HEK293 (cell line): ENCODE data around the gene IGSF9.

Source experiments
- CTCF ChIA-PET: fragments of 350-600 bp; formaldehyde crosslinking; extraction: SDS; loops from one replicate; lab custom pipeline; 2021; ENCODE audit warnings: antibody characterized with exemption; lab: Yijun Ruan, JAX
- POLR2A ChIA-PET: fragments of 300-600 bp; formaldehyde crosslinking; extraction: SDS; loops from one replicate; lab custom pipeline; 2020; ENCODE audit warnings: antibody characterized with exemption, inconsistent platforms; lab: Yijun Ruan, JAX
- H3K27ac ChIP-seq: fragments of 200-500 bp; sonication (Bioruptor generic); 2 replicates; pipeline ENCODE4 v1.5.1; 2014; ENCODE audit warnings: low read depth, low read length, control low read depth, inconsistent platforms; ENCODE audit errors: extremely low read depth
- H3K36me3 ChIP-seq, 2 experiments: fragments of 200-500 bp in 1 of 2; sonication (Bioruptor generic) in 1 of 2; 1 replicate in 1 of 2; 2 replicates in 1 of 2; pipeline ENCODE4 v1.5.1; 2014 to 2017; ENCODE audit warnings: inconsistent platforms in 2 of 2, low read length in 2 of 2; ENCODE audit not compliant: control insufficient read depth in 2 of 2, insufficient read depth in 1 of 2
- H3K4me1 ChIP-seq: fragments of 200-500 bp; sonication (Bioruptor generic); 2 replicates; pipeline ENCODE4 v1.5.1; 2014; ENCODE audit warnings: mild to moderate bottlenecking, low read length, inconsistent platforms; ENCODE audit not compliant: control insufficient read depth, insufficient read depth
- H3K4me3 ChIP-seq: 2 replicates; pipeline ENCODE4 v1.5.1; 2011; ENCODE audit warnings: low read depth, mild to moderate bottlenecking, control low read depth, low read length, moderate library complexity
- H3K9me3 ChIP-seq: fragments of 200-500 bp; sonication (Bioruptor generic); 2 replicates; pipeline ENCODE4 v1.5.1; 2014; ENCODE audit warnings: low read depth, low read length, inconsistent platforms; ENCODE audit not compliant: control insufficient read depth, insufficient read depth
- GLIS1 ChIP-seq: fragments of 450-650 bp; formaldehyde crosslinking; IDR thresholded peaks from 2 replicates; pipeline ENCODE4 v1.5.1; 2016; ENCODE audit warnings: missing biosample characterization, missing genetic modification characterization
- MEIS1 ChIP-seq: sonication (generic); formaldehyde crosslinking; IDR thresholded peaks from 2 replicates; pipeline ENCODE4 v1.8.1; 2022; ENCODE audit warnings: missing genetic modification reagents, mild to moderate bottlenecking, borderline replicate concordance
- PRDM1 ChIP-seq: fragments of 450-650 bp; formaldehyde crosslinking; IDR thresholded peaks from 2 replicates; pipeline ENCODE4; 2016; ENCODE audit warnings: missing biosample characterization, missing genetic modification characterization
- PRDM6 ChIP-seq: fragments of 450-650 bp; formaldehyde crosslinking; IDR thresholded peaks from 2 replicates; pipeline ENCODE4 v1.5.1; 2017; ENCODE audit warnings: missing biosample characterization, missing genetic modification characterization
- ZBTB11 ChIP-seq: fragments of 450-650 bp; formaldehyde crosslinking; conservative IDR thresholded peaks from 2 replicates; pipeline ENCODE4 v1.5.1; 2016; ENCODE audit warnings: low read depth, missing biosample characterization, missing genetic modification characterization
- ZNF184 ChIP-seq: fragments of 450-650 bp; IDR thresholded peaks from 2 replicates; pipeline ENCODE4 v1.5.1; 2018; ENCODE audit warnings: missing biosample characterization, mild to moderate bottlenecking, missing genetic modification characterization
- ZNF26 ChIP-seq: fragments of 450-650 bp; formaldehyde crosslinking; IDR thresholded peaks from 2 replicates; pipeline ENCODE4 v1.5.1; 2016; ENCODE audit warnings: missing biosample characterization, missing genetic modification characterization
- ZNF311 ChIP-seq: fragments of 450-650 bp; formaldehyde crosslinking; IDR thresholded peaks from 2 replicates; pipeline ENCODE4 v1.5.1; 2017; ENCODE audit warnings: missing biosample characterization, missing genetic modification characterization, borderline replicate concordance
- ZNF324 ChIP-seq: fragments of 450-650 bp; formaldehyde crosslinking; IDR thresholded peaks from 2 replicates; pipeline ENCODE4 v1.5.1; 2016; ENCODE audit warnings: missing biosample characterization, missing genetic modification characterization
- ZNF473 ChIP-seq: fragments of 450-650 bp; formaldehyde crosslinking; IDR thresholded peaks from 2 replicates; pipeline ENCODE4 v1.5.1; 2017; ENCODE audit warnings: missing biosample characterization, missing genetic modification characterization
- ZNF48 ChIP-seq: fragments of 450-650 bp; formaldehyde crosslinking; IDR thresholded peaks from 2 replicates; pipeline ENCODE4 v1.5.1; 2016; ENCODE audit warnings: missing biosample characterization, missing genetic modification characterization
- ZNF529 ChIP-seq: fragments of 450-650 bp; formaldehyde crosslinking; IDR thresholded peaks from 2 replicates; pipeline ENCODE4 v1.5.1; 2017; ENCODE audit warnings: missing genetic modification characterization, missing biosample characterization; ENCODE audit not compliant: insufficient replicate concordance
- ZNF571 ChIP-seq: fragments of 450-650 bp; formaldehyde crosslinking; IDR thresholded peaks from 2 replicates; pipeline ENCODE4 v1.5.0; 2017; ENCODE audit warnings: missing biosample characterization, missing genetic modification characterization
- ZNF701 ChIP-seq: fragments of 450-650 bp; formaldehyde crosslinking; IDR thresholded peaks from 2 replicates; pipeline ENCODE4 v1.5.1; 2016; ENCODE audit warnings: missing biosample characterization, missing genetic modification characterization
- TF ChIP-seq, protein P1 (sequence below): fragments of 450-650 bp; formaldehyde crosslinking; IDR thresholded peaks from 2 replicates; pipeline ENCODE4 v1.5.1; 2016; ENCODE audit warnings: missing biosample characterization, missing genetic modification characterization
- TF ChIP-seq, protein P2 (sequence below): fragments of 450-650 bp; formaldehyde crosslinking; IDR thresholded peaks from 2 replicates; pipeline ENCODE4 v1.5.1; 2016; ENCODE audit warnings: missing biosample characterization, missing genetic modification characterization
- TF ChIP-seq, protein P3 (sequence below): fragments of 450-650 bp; formaldehyde crosslinking; IDR thresholded peaks from 2 replicates; pipeline ENCODE4 v1.5.1; 2016; ENCODE audit warnings: missing biosample characterization, missing genetic modification characterization

IGSF9 gene

GRCh38 chr1:159991513-159991912 is 46.1 kb upstream of the IGSF9 start:
- ChIA-PET CTCF (interaction anchor here (0.6 to 3.6 kb wide), 3 partner anchors 16 to 99 kb away, joined by 3 to 25 read pairs (median 3); no protein-coding TSS in a partner anchor), POLR2A (no interaction called here)
- H3K27ac ChIP-seq = no peak overlapping the region
- no peaks in the 10 kb centered on the region for H3K4me1 ChIP-seq
- H3K4me3 ChIP-seq = no peak overlapping the region
- H3K36me3 ChIP-seq = no peaks in the 10 kb centered on the region
- no peak for TF ChIP-seq ZNF571 (tag by site-specific recombination)
- TF ChIP-seq, protein P1, sequence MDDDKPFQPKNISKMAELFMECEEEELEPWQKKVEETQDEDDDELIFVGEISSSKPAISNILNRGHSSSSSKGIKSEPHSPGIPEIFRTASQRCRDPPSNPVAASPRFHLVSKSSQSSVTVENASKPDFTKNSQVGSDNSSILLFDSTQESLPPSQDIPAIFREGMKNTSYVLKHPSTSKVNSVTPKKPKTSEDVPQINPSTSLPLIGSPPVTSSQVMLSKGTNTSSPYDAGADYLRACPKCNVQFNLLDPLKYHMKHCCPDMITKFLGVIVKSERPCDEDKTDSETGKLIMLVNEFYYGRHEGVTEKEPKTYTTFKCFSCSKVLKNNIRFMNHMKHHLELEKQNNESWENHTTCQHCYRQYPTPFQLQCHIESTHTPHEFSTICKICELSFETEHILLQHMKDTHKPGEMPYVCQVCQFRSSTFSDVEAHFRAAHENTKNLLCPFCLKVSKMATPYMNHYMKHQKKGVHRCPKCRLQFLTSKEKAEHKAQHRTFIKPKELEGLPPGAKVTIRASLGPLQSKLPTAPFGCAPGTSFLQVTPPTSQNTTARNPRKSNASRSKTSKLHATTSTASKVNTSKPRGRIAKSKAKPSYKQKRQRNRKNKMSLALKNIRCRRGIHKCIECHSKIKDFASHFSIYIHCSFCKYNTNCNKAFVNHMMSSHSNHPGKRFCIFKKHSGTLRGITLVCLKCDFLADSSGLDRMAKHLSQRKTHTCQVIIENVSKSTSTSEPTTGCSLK (tag by site-specific recombination) = no peak
- TF ChIP-seq ZNF311 (tag by site-specific recombination) = no peak
- H3K9me3 ChIP-seq = no peaks in the 10 kb centered on the region

- no peaks in the 10 kb centered on the region for H3K4me1 ChIP-seq
- no peaks in the 10 kb centered on the region for H3K9me3 ChIP-seq
- H3K4me3 ChIP-seq = no peak overlapping the region
- H3K36me3 ChIP-seq = no peaks in the 10 kb centered on the region
- no peak overlapping the region for H3K27ac ChIP-seq
- no peak for TF ChIP-seq PRDM6
- TF ChIP-seq PRDM1 (tag by site-specific recombination) = no peak
- no peak for TF ChIP-seq ZNF701 (tag by site-specific recombination)
- no peak for TF ChIP-seq MEIS1 (CRISPR knock-in tag)
- no peak for TF ChIP-seq ZNF184
- TF ChIP-seq, protein P2, sequence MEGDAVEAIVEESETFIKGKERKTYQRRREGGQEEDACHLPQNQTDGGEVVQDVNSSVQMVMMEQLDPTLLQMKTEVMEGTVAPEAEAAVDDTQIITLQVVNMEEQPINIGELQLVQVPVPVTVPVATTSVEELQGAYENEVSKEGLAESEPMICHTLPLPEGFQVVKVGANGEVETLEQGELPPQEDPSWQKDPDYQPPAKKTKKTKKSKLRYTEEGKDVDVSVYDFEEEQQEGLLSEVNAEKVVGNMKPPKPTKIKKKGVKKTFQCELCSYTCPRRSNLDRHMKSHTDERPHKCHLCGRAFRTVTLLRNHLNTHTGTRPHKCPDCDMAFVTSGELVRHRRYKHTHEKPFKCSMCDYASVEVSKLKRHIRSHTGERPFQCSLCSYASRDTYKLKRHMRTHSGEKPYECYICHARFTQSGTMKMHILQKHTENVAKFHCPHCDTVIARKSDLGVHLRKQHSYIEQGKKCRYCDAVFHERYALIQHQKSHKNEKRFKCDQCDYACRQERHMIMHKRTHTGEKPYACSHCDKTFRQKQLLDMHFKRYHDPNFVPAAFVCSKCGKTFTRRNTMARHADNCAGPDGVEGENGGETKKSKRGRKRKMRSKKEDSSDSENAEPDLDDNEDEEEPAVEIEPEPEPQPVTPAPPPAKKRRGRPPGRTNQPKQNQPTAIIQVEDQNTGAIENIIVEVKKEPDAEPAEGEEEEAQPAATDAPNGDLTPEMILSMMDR (tag by site-specific recombination) = no peak
- no peak for TF ChIP-seq GLIS1 (tag by site-specific recombination)
- TF ChIP-seq ZNF26 (tag by site-specific recombination) = no peak
- CTCF ChIA-PET = interaction anchor here (0.6 to 3.6 kb wide), 2 partner anchors 17 to 386 kb away, joined by 3 to 25 read pairs; no protein-coding TSS in a partner anchor
- POLR2A ChIA-PET = no interaction called here
Measured at GRCh38 chr1:159990005-159990404, 44.6 kb upstream of the IGSF9 start.

DNA sequence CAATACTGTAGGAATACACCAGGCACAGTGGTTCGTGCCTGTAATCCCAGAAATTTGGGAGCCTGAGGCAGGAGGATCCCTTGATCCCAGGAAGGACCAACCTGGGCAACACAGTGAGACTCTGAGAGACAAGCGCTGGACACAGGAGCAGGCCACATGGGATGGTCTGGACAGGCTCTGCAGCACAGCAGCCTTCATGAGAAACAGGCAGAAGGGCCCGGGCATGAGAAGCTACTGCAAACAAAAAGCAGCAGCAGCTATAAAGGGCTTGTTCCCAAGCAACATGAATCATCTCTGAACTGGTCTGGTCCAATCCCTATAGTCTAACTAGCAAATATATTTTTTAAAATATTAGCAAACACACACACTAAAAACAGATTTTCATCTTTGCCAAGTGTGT is 44.2 kb upstream of the IGSF9 start:
- POLR2A ChIA-PET = no interaction called here
- Histone ChIP-seq H3K4me1 (no peaks in the 10 kb centered on the region), H3K4me3 (no peak overlapping the region), H3K9me3 (no peaks in the 10 kb centered on the region), H3K36me3 (no peaks in the 10 kb centered on the region), H3K27ac (no peak overlapping the region)
- CTCF ChIA-PET = interaction anchor here (3.6 kb wide), 1 partner anchor 18 kb away, joined by 25 read pairs; no protein-coding TSS in a partner anchor
- TF ChIP-seq ZBTB11 (tag by site-specific recombination) = no peak
- TF ChIP-seq ZNF324 = no peak
- no peak for TF ChIP-seq ZNF529 (tag by site-specific recombination)
- no peak for TF ChIP-seq ZNF48 (tag by site-specific recombination)
- no peak for TF ChIP-seq ZNF473 (tag by site-specific recombination)
- TF ChIP-seq, protein P3, sequence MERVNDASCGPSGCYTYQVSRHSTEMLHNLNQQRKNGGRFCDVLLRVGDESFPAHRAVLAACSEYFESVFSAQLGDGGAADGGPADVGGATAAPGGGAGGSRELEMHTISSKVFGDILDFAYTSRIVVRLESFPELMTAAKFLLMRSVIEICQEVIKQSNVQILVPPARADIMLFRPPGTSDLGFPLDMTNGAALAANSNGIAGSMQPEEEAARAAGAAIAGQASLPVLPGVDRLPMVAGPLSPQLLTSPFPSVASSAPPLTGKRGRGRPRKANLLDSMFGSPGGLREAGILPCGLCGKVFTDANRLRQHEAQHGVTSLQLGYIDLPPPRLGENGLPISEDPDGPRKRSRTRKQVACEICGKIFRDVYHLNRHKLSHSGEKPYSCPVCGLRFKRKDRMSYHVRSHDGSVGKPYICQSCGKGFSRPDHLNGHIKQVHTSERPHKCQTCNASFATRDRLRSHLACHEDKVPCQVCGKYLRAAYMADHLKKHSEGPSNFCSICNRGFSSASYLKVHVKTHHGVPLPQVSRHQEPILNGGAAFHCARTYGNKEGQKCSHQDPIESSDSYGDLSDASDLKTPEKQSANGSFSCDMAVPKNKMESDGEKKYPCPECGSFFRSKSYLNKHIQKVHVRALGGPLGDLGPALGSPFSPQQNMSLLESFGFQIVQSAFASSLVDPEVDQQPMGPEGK (tag by site-specific recombination) = no peak
